CD4-positive, alpha-beta T cell treated with Interleukin-6 for 4 hours (primary cell): ENCODE data around the gene MEIKIN.
"Not testable (repeated sequence)": the region's sequence is repeated elsewhere in the genome, so short reads cannot be mapped to it uniquely, and the experiment has no call there.

Experiments
- DNase-seq: peaks from one replicate; pipeline ENCODE4 v3.0.0-alpha.2; 2020; ENCODE audit warnings: mixed read lengths

The MEIKIN gene

DNA sequence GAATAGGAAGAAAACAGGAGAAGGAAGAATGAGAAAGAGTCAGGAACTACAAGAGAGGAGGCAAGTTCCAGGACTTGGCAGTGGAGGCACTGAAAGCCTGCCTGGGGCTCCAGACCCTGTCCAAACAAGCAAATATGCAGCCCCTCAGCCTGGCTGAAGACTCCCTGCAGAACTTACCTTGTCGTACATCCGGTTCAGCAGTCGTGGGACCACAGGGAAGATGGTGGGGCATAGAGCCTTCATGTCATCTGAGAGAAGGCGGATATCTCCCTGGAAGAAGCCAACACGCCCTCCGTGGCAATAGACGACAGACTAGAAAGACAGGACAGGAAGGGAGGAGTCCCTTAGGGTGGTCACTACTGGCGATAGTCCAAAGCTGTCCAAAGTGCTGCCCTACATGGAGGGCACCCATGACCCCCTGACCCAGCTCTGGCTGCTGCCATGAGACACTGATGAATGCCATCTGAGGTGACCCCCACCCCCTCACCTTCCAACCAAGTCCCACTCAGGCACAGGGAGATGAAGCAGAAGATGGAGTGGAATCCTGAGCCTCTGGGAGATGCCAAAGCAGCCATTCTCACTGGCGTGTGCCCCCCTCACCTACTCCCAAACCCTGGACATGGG, 27.7 kb upstream of the MEIKIN start:
- no peak for DNase-seq

DNA sequence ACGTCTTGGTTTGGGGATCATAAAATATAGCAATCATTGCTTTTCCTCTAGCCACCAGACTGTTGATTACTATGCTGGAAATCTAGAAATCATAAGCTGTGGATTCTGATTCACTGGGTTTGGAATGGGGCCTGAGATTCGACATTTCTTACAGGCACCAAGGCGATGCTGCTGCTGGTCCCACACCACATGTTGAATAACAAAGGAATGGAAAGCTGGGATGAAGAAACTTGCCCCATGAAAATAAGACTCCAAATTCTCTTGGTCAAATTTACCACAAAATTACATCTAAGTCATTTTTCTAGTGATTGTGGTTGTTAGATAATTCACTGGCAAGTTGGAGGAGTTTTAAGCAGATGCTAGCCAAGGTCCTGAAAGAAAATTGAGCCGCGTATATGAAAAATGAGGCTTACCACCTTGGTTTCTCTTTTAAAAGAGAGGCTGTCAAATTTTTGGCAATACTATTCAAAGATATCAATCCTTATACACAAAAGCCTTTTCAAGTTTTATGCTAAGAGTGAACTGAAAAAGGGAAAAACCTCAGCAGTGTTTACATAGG, 23.0 kb upstream of the MEIKIN start:
- DNase-seq, result no peak

DNA sequence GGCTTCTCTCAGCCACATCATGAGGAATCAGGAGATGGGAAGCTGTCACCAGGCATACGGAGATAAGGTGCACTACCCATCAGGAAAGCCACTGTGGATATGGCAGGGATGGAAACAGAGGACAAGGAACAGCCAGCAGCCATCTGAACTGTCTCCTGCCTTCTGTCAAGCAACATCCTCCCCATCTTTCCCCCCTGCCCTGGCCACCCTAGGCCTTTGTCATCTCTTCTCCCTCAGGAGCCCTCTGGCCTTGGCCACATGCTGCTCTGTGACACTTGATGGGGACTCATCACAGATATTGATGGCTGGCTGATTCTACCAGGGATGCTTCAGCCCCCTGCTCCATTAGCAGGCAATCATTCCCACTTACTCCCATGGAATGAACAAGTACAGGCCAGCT, 21.1 kb upstream of the MEIKIN start:
- DNase-seq, result no peak

DNA sequence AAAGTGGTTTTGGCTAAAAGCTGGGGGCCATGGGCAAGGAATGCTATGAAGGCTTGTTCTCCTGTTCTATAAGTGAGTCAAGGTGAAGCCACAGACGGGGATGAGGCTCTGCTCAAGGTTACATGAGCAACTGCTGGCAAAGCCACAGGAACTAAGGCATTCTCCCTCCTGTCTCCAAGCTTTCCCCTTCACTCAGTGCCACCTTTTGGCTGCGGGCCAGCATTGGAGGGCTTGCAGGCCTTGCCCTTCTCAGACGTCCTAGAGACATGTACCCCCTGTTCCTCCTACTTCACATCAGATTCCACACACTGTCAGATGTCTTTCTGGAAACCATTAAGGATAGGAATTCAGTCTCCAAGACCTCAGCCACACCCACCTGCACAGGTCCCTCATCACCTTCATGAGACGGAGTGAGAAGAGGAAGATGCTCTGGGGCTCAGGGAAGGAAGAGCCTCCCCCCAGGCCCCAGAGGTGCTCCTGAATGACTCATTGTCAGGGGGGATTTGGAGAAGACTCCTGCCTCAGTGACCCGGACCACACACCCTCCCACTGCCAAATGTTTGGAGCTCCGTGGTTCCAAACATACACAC, 20.5 kb upstream of the MEIKIN start:
- DNase-seq, result no peak

DNA sequence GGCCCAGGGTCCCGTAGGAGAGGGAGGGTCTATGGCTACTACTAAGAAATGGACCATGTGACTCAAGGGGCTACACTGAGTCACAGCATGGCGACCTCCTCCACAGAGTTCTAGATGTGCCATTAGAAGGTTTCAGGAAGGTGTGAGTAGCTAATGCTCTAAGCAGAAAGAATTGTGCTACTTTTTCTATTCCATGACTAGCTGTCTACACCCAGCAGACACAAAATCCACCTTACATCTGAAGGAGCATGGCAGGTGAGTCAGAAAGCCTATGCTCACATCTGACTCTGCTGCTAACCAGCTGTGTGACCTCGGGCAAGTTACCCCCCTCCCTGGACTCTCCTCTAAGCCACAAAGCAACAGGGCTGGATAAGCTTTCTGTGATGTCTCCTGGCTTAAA, 14.4 kb upstream of the MEIKIN start:
- no peak for DNase-seq

DNA sequence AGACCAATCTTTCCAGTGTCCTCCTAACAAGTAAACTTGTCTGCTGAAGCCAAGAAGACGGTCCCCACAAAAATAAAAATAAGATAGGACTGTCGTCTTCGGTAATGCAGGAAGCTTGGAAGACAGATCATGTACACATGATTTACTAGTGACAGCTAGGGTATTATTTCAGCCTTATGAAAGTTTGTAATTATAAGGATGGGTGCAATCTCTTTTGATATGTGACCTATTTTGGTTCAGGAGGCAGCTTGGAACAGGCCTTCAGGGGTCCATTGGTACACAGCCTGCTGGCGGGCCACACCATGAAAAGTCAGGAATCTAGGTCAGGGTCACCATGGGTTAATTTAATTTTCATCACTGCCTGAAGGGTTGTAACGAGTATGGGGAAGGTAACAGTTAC, 13.7 kb upstream of the MEIKIN start:
- no peak for DNase-seq

DNA sequence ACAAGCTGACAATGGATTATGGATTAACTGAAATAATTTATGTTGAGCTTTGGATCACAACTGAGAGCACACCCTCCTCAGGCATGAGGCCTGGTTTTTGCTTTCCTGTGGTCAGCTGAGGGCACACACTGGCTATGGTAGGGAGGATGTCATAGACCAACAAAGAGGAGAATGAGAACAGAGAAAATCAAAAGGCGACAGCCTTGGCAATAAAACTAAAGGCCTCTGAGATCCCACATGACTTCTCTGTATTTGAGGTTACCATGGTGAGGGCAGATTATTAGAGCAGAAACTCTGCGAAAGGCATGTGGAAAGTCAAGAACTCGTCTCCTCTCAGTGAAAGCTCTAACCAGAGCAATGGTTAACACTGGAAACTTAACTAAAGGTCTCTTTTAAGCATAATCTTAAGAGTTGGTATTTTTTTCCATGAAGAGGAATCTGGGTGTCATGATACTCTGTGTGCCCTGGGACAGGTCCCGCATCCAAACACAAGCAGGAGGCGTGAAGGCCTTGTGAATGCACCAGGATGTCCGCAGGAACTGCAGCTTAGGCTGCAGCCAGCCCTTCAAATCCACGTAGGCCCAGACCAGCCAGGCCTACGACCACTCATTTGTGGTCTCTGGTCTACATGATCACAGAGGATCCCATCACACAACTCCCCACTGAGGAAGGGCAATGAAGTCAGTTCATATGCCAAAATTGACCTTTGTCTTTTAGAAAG, 12.4 kb upstream of the MEIKIN start:
- DNase-seq, result no peak

DNA sequence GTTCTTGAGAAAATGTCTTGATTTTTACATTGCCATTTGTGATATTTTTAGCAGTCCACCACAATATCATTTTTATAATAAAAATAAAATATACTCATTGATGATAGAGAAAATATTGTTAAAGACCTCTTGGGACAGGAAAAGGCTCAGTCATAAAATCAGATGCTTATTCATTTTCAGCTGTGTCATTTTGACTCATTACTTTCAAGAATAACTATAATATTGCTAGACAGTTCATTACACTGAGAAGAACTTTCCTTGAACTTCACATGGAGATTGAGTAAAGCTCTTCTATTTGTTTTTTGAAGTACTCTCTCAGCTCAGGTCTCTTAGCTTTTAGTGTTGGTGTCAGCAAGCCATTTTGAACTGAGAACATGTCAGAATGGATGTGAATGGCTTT, 8.5 kb upstream of the MEIKIN start:
- no peak for DNase-seq

DNA sequence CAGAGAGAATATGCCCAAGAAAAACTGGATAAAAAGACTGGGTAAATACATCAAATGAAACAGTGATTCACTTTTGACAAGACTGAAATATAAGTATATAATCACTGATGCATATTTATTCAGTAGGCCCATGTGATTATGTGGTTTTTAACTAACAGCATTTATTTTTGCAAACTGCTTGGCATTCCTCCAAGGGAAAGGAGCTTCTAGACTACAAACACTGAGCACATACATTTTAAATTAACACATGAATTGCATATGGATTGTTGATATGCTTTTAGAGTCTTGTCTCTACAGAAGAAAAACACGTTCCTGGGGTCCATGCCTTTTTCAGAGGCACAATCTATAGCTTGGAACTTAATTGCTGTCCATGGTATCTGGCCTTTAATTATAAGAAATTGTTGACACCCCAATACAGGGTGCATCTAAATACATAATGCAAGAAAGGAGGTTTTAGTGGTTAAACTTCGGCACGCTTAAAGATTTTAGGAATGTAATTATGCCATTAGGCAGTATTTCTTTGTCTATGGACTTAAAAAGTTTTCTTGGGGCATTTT, 6.9 kb upstream of the MEIKIN start:
- no peak for DNase-seq

DNA sequence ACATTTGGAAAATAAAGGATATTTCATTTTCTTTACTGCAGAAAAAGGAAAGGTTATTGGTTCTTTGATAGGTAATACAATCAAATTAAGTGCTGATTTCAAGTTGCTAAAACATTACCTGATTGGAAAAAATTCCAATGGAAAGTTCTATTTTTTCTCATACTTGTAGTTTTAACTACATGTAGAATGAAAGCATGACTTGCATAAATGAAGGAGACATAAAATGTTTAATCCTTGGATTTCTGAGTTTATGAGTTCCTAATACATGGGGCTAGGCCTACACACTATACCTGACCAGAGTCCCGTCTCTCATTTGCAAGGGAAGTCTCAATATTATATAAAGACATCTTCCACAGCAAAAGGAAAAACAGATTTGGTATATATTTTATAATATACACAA, 5.2 kb upstream of the MEIKIN start:
- no peak for DNase-seq

DNA sequence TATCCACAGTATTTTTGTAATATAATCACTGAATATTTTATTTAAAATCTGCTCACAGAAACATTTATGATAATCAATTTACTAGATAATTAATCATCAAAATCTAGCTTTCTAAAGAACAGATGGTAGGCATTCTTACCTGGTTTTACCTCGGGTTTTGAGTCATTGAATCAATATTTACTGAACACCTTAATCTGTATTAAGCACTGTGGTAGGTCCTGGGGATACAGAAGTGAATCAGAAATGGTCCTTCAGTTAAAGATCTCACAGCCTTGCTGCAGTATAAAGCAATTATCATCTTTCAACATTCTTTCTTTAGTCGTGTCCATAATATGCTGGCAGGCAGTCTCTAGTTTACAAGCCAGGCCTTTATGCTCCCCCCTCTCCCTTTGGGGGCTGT, 2.0 kb upstream of the MEIKIN start:
- DNase-seq, result no peak

DNA sequence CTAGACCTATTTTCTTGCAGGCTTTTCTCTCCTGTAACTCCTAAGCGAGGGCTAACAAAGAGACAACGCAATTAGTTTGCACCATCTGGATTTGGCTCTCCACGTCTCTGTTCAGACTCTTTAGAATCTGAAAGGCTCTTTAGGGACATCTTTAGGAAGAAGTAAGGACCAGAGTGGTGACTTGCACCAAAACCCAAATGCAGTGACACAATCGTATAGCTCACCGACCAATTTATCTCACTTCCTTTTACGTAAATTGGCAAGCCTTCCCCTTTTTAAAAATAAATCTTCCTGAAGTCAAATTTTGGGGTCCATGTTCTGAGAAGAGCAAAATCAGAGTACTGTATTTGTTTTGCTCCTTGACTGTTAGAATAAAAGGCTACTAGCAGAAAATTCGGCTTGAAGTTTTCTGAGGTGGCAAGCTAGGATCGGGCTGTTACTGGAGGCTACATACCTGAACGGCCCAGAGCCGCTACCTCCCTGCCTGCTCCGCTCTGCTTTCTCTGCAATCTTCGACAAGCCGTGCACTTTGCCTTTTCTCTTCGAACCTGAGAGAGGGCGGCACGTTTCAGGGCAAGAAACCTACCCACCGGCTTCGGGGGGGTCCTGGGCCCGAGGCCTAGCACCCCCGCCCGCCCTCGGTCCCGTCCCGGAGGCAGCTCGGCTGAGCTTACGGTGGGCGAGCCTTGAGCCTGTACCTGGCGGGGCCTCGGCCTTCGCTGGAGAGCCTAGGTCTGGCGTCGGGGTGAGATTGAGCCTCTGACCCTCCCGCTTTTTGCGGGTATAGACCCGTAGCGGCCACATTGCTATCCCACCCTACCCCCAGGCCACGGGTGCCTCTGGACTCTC, 537 bp downstream of the MEIKIN start:
- DNase-seq, result no peak

DNA sequence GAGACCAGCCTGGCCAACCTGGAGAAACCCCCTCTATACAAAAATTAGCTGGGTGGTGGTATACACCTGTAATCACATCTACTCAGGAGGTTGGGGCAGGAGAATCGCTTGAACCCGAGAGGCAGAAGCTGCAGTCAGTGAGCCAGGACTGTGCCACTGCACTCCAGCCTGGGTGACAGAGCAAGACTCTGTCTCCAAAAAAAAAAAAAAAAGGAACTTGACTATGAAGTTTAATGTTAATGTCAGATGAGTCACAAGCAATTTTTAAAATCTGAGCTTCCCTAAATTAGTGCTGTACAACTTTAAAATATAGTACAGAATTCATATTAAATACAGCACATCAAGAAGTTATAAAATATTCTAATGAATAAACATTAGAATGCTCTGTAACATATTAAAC, 1.5 kb downstream of the MEIKIN start:
- no peak for DNase-seq

DNA sequence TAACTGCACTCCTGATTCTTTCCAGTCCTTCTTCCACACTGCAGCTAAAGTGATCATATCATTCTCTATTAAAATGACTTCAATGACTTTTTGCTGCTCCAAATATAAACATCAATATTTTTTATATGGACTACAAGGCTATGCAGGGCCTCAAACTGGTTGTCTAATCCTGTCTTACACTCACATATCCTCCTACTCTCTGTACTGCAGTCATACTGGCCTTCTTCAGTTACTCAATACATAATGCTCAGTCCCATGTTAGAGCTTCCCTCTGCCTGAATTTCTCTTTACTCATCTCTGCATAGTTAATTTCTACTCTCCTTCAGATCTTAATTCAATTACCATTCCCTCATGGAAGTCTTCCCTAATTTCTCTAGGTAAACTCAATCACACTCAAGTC, 3.4 kb downstream of the MEIKIN start:
- no peak for DNase-seq

DNA sequence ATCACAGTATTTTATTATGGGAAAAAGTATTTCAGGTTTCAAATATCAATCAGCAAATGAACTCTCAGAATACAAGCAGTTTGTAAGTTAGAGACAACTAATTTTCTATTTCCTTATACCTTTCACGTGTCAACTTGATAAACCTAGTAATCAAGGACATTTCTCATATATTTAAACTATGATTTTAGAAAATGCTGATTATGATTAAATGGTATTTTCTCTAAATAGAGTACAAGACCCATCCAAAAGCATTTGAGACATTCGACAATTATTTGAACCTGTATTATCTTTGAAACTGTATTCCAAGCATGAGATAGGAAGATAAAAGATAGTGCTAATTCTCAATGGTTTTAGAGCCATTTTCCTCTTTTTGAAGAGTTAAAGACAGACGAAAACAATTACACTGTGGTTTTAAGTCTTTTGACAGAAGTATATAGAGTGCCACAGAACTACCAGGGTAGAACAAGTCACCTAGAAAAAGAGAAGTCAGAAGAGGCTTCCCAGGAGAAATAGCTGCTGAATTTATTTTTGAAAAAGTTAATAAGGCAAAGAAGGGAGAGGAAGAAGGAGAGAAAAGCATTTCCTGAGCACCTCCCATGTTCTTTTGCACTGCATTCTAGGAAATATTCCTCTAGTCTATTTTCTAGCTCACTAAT, 5.6 kb downstream of the MEIKIN start:
- no peak for DNase-seq

DNA sequence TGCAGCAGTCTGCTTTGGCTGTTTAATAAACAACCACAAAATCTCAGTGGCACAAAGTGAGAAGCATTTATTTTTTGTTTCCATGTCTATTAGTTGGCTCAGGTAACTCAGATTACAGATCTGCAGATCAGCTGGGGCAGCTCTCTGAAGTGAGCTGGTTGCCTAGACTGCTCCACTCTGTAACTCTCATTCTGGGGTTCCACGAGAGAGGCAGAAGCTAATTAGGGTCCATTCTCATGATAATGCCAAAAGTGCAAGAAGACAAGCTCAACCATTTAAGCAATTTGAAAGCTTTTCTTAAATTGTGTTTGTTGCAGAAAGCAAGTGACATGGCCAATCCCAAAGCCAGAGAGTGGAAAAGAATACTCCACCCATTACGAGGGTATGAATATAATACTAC, 13.2 kb downstream of the MEIKIN start:
- DNase-seq, result no peak

DNA sequence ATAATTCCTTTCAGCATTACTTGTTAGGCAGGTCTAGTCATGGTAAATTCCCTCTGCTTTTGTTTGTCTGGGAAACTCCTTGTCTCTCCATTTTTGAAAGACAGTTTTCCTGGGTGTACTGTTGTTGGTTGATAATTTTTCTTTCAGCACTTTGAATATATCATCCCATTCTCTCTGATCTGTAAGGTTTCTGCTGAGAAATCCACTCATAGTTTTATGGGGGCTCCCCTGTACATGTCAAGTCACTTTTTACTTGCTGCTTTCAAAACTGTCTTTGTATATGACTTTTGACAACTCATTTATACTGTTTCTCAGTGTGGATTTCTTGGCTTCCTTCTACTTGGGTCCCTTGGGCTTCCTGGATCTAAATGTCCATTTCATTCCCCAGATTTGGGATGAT, 16.5 kb downstream of the MEIKIN start:
- DNase-seq, result no peak

DNA sequence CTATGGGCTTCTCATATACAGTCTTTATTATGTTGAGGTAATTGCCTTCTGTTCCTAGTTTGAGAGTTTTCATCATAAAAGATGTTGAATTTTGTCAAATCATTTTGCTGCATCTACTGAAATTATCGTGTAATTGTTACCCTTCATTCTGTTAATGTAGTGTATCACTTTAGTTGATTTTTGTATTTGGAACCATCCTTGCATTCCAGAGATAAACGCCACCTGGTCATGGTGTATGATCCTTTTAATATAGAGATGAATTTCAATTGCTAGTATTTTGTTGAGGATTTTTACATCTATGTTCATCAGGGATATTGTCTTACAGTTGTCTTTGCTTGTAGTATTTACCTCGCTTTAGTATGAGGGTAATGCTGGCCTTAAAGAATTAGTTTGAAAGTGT, 19.3 kb downstream of the MEIKIN start:
- no peak for DNase-seq

DNA sequence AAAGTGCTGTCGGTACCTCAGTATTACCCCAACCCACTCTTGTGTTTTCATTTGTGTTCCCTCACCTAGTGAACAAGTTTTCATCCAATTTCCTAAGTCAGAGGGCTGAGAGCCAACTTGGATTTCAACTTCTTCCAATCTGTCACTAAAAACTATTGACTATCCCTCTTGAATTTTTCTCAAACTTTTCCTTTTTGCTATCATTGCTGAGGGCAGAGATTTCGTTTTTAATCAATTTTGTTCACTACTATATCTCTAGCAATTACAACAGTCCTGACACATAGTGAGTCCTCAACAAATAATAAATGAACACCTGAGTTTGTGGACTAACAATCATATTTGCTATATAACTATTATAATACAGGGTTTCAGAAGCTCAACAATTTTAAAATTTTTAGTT, 29.0 kb downstream of the MEIKIN start:
- DNase-seq, result no peak

DNA sequence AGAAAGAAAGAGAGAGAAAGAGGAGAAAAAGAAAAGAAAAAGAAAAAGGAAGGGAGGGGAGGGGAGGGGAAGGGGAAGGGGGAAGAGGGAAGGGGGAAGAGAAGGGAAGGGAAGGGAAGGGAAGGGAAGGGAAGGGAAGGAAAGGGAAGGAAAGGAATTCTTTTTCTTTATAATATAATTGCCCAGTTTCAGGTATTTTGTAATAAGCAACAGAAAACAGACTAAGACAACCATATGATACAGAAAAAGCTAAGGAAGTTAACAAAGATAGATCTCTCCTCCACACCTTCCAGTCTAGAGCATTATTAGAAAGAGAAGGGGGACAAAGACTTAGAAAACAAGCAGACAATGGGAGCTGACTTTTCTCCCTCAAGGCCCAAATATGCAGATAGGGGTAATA, 31.0 kb downstream of the MEIKIN start:
- DNase-seq, result no peak

DNA sequence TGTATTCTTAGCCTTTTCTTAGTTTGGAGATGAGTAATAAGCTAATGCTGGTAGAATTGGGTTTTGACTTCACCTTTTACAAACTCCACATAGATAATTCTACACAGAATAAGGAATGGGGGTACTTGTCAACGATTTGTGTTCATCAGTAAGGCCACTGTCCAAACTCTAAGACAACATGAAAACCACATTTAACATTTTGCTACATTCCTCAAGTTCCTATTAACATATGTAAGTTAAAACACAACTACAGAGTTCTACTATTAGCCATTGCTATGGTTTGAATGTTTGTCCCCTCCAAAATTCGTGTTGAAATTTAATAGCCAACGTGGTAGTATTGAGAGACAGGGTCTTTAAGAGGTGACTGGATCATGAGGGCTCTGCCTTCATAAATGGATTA, 31.9 kb downstream of the MEIKIN start:
- no peak for DNase-seq

DNA sequence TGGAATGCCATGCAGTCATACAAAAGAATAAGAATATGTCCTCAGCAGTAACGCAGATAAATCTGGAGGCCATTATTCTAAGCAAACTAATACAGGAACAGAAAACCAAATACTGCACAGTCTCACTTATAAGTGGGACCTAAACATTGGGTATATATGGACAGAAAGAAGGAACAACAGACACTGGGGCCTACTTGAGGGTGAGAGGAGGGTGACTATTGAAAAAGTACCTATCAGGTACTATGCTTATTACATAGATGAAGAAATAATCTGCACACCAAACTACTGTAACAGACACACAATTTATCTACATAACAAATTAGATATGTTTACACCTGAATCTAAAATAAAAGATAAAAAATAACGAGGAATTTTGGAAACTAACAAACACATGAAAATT, 38.8 kb downstream of the MEIKIN start:
- DNase-seq, result no peak

DNA sequence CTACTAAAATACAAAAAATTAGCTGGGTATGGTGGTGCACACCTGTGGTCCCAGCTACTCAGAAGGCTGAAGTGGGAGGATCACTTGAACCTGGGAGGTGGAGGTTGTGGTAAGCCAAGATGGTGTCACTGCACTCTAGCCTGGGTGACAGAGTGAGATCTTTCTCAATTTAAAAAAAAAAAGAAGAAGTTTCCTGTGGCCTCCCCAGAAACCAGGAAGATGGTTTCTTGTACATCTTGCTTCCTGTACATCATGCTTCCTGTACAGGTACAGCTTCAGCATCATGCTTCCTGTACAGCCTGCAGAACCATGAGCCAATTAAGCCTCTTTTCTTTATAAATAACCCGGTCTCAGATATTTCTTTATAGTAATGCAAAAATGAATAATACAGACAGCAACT, 43.2 kb downstream of the MEIKIN start:
- DNase-seq, result not testable (repeated sequence)
